Non-pigmented ciliary epithelial cell (primary cell): Measurements from ENCODE around the gene GSX1.

ENCODE experiments used
- DNase-seq: peaks from one replicate; pipeline ENCODE4 v3.0.0-alpha.2; 2010; ENCODE audit warnings: low read depth

Gene GSX1

GRCh38 chr13:27834095-27834494 is 41.8 kb downstream of the GSX1 start:
- DNase-seq: no peak

- DNase-seq: no peak
These were observed 43.5 kb downstream of the GSX1 start for GRCh38 chr13:27835799-27836198.

- no peak for DNase-seq
These were observed 47.7 kb downstream of the GSX1 start for GRCh38 chr13:27839809-27840467.

GRCh38 chr13:27842571-27842970 is 50.3 kb downstream of the GSX1 start:
- no peak for DNase-seq
